ENCODE results near the gene MZB1. TPM values are rescaled to one million over a fixed set of nuclear protein-coding genes. Genes with fewer than 3 reads are reported as not detected.

MZB1 gene
- total RNA-seq, 6 experiments from 2014 or later, result 0.37 to 5.1 (median 1.1) TPM

DNA sequence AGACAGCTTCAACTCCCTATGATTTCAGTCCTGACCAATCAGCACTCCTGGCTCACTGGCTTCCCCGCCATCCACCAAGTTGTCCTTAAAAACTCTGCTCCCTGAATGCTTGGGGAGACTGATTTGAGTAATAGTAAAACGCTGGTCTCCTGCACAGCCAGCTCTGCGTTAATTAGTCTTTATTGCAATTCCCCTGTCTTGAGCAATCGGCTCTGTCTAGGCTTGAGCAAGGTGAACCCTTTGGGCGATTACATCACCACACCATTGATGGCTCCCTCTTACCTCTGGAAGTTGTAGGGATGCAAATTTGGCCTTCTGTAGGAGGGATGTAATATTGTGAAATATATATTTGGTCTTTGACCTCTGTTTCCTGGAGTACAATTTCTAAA, 3.7 kb downstream of the MZB1 start:
- H3K27me3 ChIP-seq, result no peaks in the 10 kb centered on the region
- no peak for TF ChIP-seq POLR2A (IDR thresholded peaks at IDR 0.05)
- no peak overlapping the region for H3K4me3 ChIP-seq
- peaks cover 0 to 50% (median 11%) of the 10 kb centered on the region in 4 donors for H3K4me1 ChIP-seq
- no peaks in the 10 kb centered on the region for H3K36me3 ChIP-seq
- H3K9me3 ChIP-seq, result no peaks in the 10 kb centered on the region
- intact Hi-C loops (cut with DNase I), result loop anchor here in 1 of 2 donors (10.0 kb wide), 1 partner anchor 91 kb away; the partner anchor contains the start of gene MATR3
- ATAC-seq (peak in 3 of 4 donors; percentile 5 to 33 (median 20)), DNase-seq (peak in 1 of 3 donors; percentile 22)
- no peak overlapping the region for H3K27ac ChIP-seq
- WGBS (ENCODE audit: insufficient coverage, low coverage, low lambda C conversion rate, missing lambda C conversion rate), result 34% methylated on average over 5 of the region's 5 CpGs

DNA sequence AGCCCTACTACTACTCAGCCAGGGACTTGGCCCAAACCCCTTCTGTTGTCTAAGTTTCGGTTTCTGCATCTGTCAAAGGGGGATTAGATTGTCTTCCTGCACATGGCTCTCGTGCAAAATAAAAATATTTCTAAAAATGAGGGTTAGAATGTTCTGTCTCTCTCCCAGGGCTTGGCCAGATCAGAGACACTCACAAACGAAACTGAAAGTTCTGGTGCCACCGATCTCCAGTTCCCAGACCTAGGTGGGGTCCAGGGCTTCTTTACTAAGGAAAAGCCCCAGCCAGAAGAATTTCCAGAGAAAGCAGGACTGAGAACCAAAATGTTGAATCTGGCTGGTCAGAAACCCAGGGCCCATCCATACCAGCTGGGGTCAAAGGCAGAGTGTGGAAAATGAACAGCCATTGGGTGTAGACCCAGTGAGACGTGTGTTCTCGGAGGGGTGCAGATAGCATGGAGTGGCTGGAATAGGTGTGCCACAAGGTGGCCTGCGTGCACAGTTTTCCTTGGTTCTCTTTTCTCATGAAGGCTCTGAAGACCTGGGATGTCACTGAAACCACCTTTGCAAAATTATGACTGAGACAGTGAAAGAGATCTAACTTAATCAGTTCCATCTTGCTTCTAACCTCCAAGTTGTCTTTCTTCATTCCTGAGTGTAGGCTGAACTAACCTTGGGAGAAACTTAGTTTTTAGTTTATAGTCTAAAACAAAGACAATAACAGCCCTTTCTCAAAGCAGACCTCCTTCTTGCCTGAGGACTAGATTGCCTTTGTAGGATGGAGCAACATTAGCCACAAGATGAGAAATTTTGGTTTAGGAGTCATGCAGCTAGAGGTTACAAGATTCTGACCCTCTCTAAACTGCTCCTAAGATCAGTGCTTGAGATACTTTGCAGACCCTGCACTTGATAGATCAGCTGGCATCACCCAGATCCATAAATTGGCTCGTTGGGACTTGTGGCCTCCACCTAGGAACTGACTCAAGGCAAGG, 4.4 kb downstream of the MZB1 start:
- H3K4me3 ChIP-seq, result peak overlapping the region; percentile 38 to 48 (median 40)
- H3K27ac ChIP-seq, result peak overlapping the region; percentile 32 to 70 (median 64)
- H3K9me3 ChIP-seq, result no peaks in the 10 kb centered on the region
- no peaks in the 10 kb centered on the region for H3K36me3 ChIP-seq
- intact Hi-C loops (cut with DNase I), result loop anchor here in 1 of 2 donors (10.0 kb wide), 1 partner anchor 91 kb away; the partner anchor contains the start of gene MATR3
- peak; percentile 30 to 60 (median 54) for ATAC-seq
- WGBS (ENCODE audit: insufficient coverage, low coverage, low lambda C conversion rate, missing lambda C conversion rate), result 2% methylated on average over 7 of the region's 8 CpGs
- DNase-seq, result peak in 1 of 3 donors; percentile 54
- no peaks in the 10 kb centered on the region for H3K27me3 ChIP-seq
- no peak for TF ChIP-seq POLR2A (IDR thresholded peaks at IDR 0.05)
- TF ChIP-seq, protein P1, sequence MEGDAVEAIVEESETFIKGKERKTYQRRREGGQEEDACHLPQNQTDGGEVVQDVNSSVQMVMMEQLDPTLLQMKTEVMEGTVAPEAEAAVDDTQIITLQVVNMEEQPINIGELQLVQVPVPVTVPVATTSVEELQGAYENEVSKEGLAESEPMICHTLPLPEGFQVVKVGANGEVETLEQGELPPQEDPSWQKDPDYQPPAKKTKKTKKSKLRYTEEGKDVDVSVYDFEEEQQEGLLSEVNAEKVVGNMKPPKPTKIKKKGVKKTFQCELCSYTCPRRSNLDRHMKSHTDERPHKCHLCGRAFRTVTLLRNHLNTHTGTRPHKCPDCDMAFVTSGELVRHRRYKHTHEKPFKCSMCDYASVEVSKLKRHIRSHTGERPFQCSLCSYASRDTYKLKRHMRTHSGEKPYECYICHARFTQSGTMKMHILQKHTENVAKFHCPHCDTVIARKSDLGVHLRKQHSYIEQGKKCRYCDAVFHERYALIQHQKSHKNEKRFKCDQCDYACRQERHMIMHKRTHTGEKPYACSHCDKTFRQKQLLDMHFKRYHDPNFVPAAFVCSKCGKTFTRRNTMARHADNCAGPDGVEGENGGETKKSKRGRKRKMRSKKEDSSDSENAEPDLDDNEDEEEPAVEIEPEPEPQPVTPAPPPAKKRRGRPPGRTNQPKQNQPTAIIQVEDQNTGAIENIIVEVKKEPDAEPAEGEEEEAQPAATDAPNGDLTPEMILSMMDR (IDR thresholded peaks at IDR 0.05), result peak in 3 of 4 donors; percentile 31 to 32 (median 32)
- peaks cover 0 to 51% (median 11%) of the 10 kb centered on the region in 4 donors for H3K4me1 ChIP-seq

DNA sequence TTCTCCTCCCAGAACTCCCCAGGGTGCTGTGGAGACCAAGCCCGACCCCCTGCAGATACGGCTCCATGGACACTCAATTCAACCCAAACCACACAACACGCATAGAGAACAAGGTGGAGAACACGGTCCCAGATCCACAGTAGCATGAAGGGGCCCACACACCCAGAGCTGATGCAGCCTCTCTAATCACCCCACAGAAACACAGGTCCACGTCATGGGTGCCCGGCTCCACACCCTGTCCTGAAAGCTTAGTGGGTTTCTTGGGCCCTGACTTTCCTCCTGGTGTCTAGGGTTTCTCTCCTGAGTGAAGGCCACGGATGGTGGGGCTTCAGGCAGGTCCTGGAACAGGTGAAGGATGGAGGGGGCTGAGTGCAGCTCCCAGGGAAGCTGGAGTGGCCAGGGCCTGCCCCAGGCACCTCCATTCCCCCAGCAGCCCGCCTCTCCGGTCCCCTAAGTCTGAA, 5.1 kb downstream of the MZB1 start:
- Histone ChIP-seq H3K4me1 (peaks cover 0 to 51% (median 11%) of the 10 kb centered on the region in 4 donors), H3K9me3 (no peaks in the 10 kb centered on the region), H3K4me3 (peak overlapping the region; percentile 38 to 48 (median 40)), H3K27me3 (no peaks in the 10 kb centered on the region), H3K36me3 (no peaks in the 10 kb centered on the region), H3K27ac (peak overlapping the region; percentile 32 to 70 (median 64))
- intact Hi-C loops (cut with DNase I), result loop anchor here in 1 of 2 donors (10.0 kb wide), 1 partner anchor 90 kb away; the partner anchor contains the start of gene MATR3
- DNase-seq (peak in 1 of 3 donors; percentile 43), ATAC-seq (no peak)
- TF ChIP-seq, protein P1 (IDR thresholded peaks at IDR 0.05), result no peak
- TF ChIP-seq POLR2A (IDR thresholded peaks at IDR 0.05), result no peak
- 92% methylated on average over 2 of the region's 9 CpGs for WGBS (ENCODE audit: insufficient coverage, low coverage, low lambda C conversion rate, missing lambda C conversion rate)

DNA sequence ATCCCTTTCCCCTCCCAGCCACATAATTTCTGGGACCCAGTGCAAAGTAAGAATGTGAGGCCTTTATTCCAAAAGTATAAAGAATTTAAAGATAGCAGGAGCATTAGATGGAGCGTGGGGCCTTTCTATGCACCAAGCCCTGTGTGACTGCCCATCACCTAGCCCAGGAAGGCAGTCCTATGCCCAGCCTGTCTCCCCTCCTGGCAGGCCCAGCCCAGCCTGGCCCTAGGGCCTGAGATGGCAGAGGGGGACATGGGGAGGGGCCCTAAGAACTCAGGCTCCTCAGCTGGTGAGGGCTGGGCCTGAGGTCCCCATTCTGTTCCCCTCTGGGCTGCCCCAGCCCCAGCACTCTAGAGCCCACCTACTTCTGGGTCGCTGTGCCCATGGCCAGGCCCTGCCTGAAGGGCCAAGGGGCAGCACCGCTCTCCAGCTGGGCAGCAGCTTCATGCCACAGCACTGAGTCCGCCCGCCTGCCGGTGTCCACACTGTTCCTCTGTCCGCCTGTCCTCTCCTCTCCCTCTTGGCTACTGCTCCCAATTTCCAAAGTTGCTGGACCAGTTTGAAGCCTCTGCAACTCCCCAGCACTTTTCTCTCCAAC, 5.6 kb downstream of the MZB1 start:
- DNase-seq, result peak in 1 of 3 donors; percentile 60
- H3K36me3 ChIP-seq, result peaks cover 0 to 2% (median 0%) of the 10 kb centered on the region in 4 donors
- H3K9me3 ChIP-seq, result no peaks in the 10 kb centered on the region
- intact Hi-C loops (cut with DNase I), result loop anchor here in 1 of 2 donors (10.0 kb wide), 1 partner anchor 89 kb away; the partner anchor contains the start of gene MATR3
- H3K27me3 ChIP-seq, result no peaks in the 10 kb centered on the region
- TF ChIP-seq POLR2A (IDR thresholded peaks at IDR 0.05), result no peak
- TF ChIP-seq, protein P1 (IDR thresholded peaks at IDR 0.05), result no peak
- no peak overlapping the region for H3K4me3 ChIP-seq
- H3K4me1 ChIP-seq, result peaks cover 0 to 51% (median 11%) of the 10 kb centered on the region in 4 donors
- peak overlapping the region in 2 of 3 donors; percentile 64 to 70 for H3K27ac ChIP-seq
- WGBS (ENCODE audit: insufficient coverage, low coverage, low lambda C conversion rate, missing lambda C conversion rate), result 50% methylated on average over 2 of the region's 7 CpGs
- peak; percentile 2 to 23 (median 14) for ATAC-seq

Data from right lobe of liver (tissue), 6 donors.